Kidney epithelial cell (primary cell): ENCODE data around the gene LRRC45. TPM values are rescaled to one million over a fixed set of nuclear protein-coding genes. Genes with fewer than 3 reads are reported as not detected.

Experiments used
- DNase-seq: peaks from one replicate; pipeline ENCODE4 v3.0.0-alpha.2; 2010; ENCODE audit warnings: low read depth
- H3K27me3 ChIP-seq: 2 replicates; pipeline ENCODE4 v1.6.0; 2011; ENCODE audit warnings: low read length; ENCODE audit not compliant: control insufficient read depth, insufficient read depth
- H3K36me3 ChIP-seq: 2 replicates; pipeline ENCODE4 v1.5.1; 2011; ENCODE audit warnings: low read length; ENCODE audit not compliant: control insufficient read depth, insufficient read depth
- H3K4me3 ChIP-seq: 2 replicates; pipeline ENCODE4 v1.5.1; 2011; ENCODE audit warnings: low read depth, mild to moderate bottlenecking, control low read depth, low read length
- CTCF ChIP-seq: IDR thresholded peaks from 2 replicates; pipeline ENCODE4 v1.5.1; 2011; ENCODE audit warnings: mild to moderate bottlenecking, moderate library complexity, low read length, control low read depth, inconsistent platforms; ENCODE audit not compliant: insufficient read depth, poor library complexity, severe bottlenecking
- total RNA-seq: library from RNA; depleted of rRNA; stranded (reverse); fragments of >200 nt; gene quantifications from 2 replicates; pipeline ENCODE4 v1.2.3, GENCODE V29; 2015

LRRC45 gene
- total RNA-seq, 1 donor from 2014 or later, result 16.1 TPM

- H3K36me3 ChIP-seq, result peaks cover 1% of the 10 kb centered on the region
- DNase-seq, result no peak
- TF ChIP-seq CTCF, result no peak
- no peaks in the 10 kb centered on the region for H3K27me3 ChIP-seq
- no peak overlapping the region for H3K4me3 ChIP-seq
Observed at GRCh38 chr17:82043507-82043906, 20.4 kb downstream of the LRRC45 start.

GRCh38 chr17:82045936-82046484, 22.9 kb downstream of the LRRC45 start:
- Histone ChIP-seq H3K4me3 (no peak overlapping the region), H3K27me3 (no peaks in the 10 kb centered on the region), H3K36me3 (peaks cover 3% of the 10 kb centered on the region)
- no peak for DNase-seq
- TF ChIP-seq CTCF, result no peak

GRCh38 chr17:82046903-82047302, 23.8 kb downstream of the LRRC45 start:
- Histone ChIP-seq H3K27me3 (no peaks in the 10 kb centered on the region), H3K4me3 (no peak overlapping the region), H3K36me3 (peaks cover 3% of the 10 kb centered on the region)
- no peak for TF ChIP-seq CTCF
- DNase-seq, result no peak

- peaks cover 3% of the 10 kb centered on the region for H3K36me3 ChIP-seq
- H3K4me3 ChIP-seq, result no peak overlapping the region
- no peak for TF ChIP-seq CTCF
- no peaks in the 10 kb centered on the region for H3K27me3 ChIP-seq
- no peak for DNase-seq
Observed at GRCh38 chr17:82047379-82047778, 24.3 kb downstream of the LRRC45 start.

GRCh38 chr17:82047914-82048570, 24.9 kb downstream of the LRRC45 start:
- Histone ChIP-seq H3K4me3 (no peak overlapping the region), H3K27me3 (no peaks in the 10 kb centered on the region), H3K36me3 (peaks cover 3% of the 10 kb centered on the region)
- no peak for DNase-seq
- no peak for TF ChIP-seq CTCF

- Histone ChIP-seq H3K4me3 (no peak overlapping the region), H3K27me3 (no peaks in the 10 kb centered on the region), H3K36me3 (peaks cover 3% of the 10 kb centered on the region)
- no peak for DNase-seq
- TF ChIP-seq CTCF, result no peak
Observed at GRCh38 chr17:82048571-82048971, 25.5 kb downstream of the LRRC45 start.
